Hepatocyte (in vitro differentiated cells): ENCODE results near the gene PDLIM7. TPM values are rescaled to one million over a fixed set of nuclear protein-coding genes. Genes with fewer than 3 reads are reported as not detected.

Source experiments
- DNase-seq: peaks from one replicate; pipeline ENCODE4 v3.0.0-alpha.2; 2016; ENCODE audit warnings: low spot score
- H2AFZ ChIP-seq: fragments of 200-600 bp; sonication (generic); 2 replicates; pipeline ENCODE4 v1.6.0; 2016; ENCODE audit warnings: antibody characterized with exemption, mild to moderate bottlenecking
- H3K27ac ChIP-seq: fragments of 200-600 bp; sonication (generic); 2 replicates; pipeline ENCODE4 v1.5.1; 2016; ENCODE audit warnings: mild to moderate bottlenecking
- H3K27me3 ChIP-seq: fragments of 200-600 bp; sonication (generic); 2 replicates; pipeline ENCODE4 v1.6.1; 2016
- H3K36me3 ChIP-seq: fragments of 200-600 bp; sonication (generic); replicated peaks from 2 replicates; pipeline ENCODE4 v1.5.1; 2016; ENCODE audit warnings: low read depth; ENCODE audit not compliant: insufficient read depth
- H3K4me1 ChIP-seq: fragments of 200-600 bp; sonication (generic); 2 replicates; pipeline ENCODE4 v1.5.1; 2016; ENCODE audit warnings: mild to moderate bottlenecking, moderate library complexity; ENCODE audit not compliant: insufficient read depth
- H3K4me2 ChIP-seq: fragments of 200-600 bp; sonication (generic); 2 replicates; pipeline ENCODE4 v1.6.0; 2016
- H3K4me3 ChIP-seq: fragments of 200-600 bp; sonication (generic); 2 replicates; pipeline ENCODE4 v1.5.1; 2016; ENCODE audit warnings: mild to moderate bottlenecking
- H3K79me2 ChIP-seq: fragments of 200-600 bp; sonication (generic); 2 replicates; pipeline ENCODE4 v1.6.0; 2017; ENCODE audit warnings: mild to moderate bottlenecking
- H3K9me2 ChIP-seq: fragments of 200-600 bp; sonication (generic); replicated peaks from 2 replicates; pipeline ENCODE4 v1.6.0; 2017; ENCODE audit warnings: mild to moderate bottlenecking; ENCODE audit not compliant: insufficient read depth
- H3K9me3 ChIP-seq: fragments of 200-600 bp; sonication (generic); 2 replicates; pipeline ENCODE4 v1.5.1; 2016; ENCODE audit warnings: low read depth, mild to moderate bottlenecking
- H4K20me1 ChIP-seq: fragments of 200-600 bp; sonication (generic); 2 replicates; pipeline ENCODE4 v1.6.0; 2016; ENCODE audit warnings: mild to moderate bottlenecking; ENCODE audit not compliant: insufficient read depth, poor library complexity, severe bottlenecking
- EZH2 ChIP-seq: fragments of 200-600 bp; sonication (generic); IDR thresholded peaks from 2 replicates; pipeline ENCODE4 v1.6.1; 2016; ENCODE audit warnings: antibody characterized with exemption, mild to moderate bottlenecking, borderline replicate concordance
- EZH2phosphoT487 ChIP-seq: fragments of 200-600 bp; sonication (generic); IDR thresholded peaks from one replicate; pipeline ENCODE4 v1.6.1; 2018; ENCODE audit warnings: antibody characterized with exemption, mild to moderate bottlenecking, low read depth, moderate library complexity; ENCODE audit not compliant: unreplicated experiment, severe bottlenecking
- WGBS: methylation state at CpG from one replicate; pipeline ENCODE4 v1.1.6; 2016; ENCODE audit warnings: low lambda C conversion rate; ENCODE audit errors: missing lambda C conversion rate; 5-methylcytosine and 5-hydroxymethylcytosine counted together
- polyA plus RNA-seq: library from polyadenylated mRNA; unstranded; fragments of >200 nt; fragmentation: Nextera tagmentation; extraction: Ambion mirVana; gene quantifications from 2 replicates; pipeline ENCODE4 v1.2.1, GENCODE V29; 2016
- total RNA-seq: library from RNA; depleted of rRNA; stranded (reverse); fragments of >200 nt; gene quantifications from 2 replicates; pipeline ENCODE4 v1.2.3, GENCODE V29; 2014
- TF ChIP-seq, protein P1 (sequence below): fragments of 200-600 bp; sonication (generic); IDR thresholded peaks from 2 replicates; pipeline ENCODE4 v1.5.1; 2016; ENCODE audit warnings: antibody characterized with exemption, mild to moderate bottlenecking; ENCODE audit not compliant: poor library complexity

PDLIM7 gene
- total and polyA plus RNA-seq, 2 experiments from 2014 or later: 57.1 to 143 TPM

DNA sequence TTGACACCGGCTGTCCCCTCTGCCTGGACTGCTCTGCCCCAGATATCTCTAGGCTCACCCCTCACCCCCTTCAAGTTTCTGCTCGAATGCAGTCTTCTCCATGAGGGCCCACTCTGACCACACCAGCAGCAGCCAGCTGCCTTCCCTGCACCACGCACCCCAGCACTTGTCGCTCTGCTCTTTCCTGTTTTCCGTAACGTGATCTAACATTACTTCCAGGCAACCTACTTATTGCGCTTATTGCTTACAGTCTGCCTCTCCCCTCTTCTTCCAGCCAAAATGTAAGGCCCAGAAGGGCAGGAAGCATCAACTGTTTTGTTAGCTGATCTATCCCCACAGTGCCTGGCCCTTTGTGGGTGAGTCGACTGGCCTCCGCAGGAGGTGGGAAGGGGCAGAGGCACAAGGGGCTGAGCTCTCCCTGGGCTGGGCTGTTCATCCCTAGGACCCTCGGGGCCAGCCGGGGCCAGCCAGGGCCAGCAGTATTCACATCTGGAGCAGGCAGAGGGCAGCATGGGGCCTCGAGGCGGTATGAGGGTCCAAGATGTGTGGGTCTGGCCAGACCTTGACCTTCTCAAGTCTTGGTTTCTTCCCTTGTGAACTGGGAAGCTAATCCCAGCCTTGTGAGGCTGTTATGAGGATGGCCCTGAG lies 12.4 kb downstream of the PDLIM7 start:
- TF ChIP-seq, protein P1, sequence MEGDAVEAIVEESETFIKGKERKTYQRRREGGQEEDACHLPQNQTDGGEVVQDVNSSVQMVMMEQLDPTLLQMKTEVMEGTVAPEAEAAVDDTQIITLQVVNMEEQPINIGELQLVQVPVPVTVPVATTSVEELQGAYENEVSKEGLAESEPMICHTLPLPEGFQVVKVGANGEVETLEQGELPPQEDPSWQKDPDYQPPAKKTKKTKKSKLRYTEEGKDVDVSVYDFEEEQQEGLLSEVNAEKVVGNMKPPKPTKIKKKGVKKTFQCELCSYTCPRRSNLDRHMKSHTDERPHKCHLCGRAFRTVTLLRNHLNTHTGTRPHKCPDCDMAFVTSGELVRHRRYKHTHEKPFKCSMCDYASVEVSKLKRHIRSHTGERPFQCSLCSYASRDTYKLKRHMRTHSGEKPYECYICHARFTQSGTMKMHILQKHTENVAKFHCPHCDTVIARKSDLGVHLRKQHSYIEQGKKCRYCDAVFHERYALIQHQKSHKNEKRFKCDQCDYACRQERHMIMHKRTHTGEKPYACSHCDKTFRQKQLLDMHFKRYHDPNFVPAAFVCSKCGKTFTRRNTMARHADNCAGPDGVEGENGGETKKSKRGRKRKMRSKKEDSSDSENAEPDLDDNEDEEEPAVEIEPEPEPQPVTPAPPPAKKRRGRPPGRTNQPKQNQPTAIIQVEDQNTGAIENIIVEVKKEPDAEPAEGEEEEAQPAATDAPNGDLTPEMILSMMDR: no peak
- no peak for TF ChIP-seq EZH2
- TF ChIP-seq EZH2phosphoT487: no peak
- Histone ChIP-seq H3K4me2 (no peak overlapping the region), H3K27ac (no peak overlapping the region), H4K20me1 (no peaks in the 10 kb centered on the region), H3K79me2 (no peaks in the 10 kb centered on the region), H3K27me3 (no peaks in the 10 kb centered on the region), H3K4me1 (no peaks in the 10 kb centered on the region), H3K9me2 (no peaks in the 10 kb centered on the region), H3K4me3 (no peak overlapping the region), H3K36me3 (no peaks in the 10 kb centered on the region), H3K9me3 (no peaks in the 10 kb centered on the region), H2AFZ (no peak overlapping the region)
- no peak for DNase-seq
- 83% methylated on average over 13 of the region's 13 CpGs for WGBS

DNA sequence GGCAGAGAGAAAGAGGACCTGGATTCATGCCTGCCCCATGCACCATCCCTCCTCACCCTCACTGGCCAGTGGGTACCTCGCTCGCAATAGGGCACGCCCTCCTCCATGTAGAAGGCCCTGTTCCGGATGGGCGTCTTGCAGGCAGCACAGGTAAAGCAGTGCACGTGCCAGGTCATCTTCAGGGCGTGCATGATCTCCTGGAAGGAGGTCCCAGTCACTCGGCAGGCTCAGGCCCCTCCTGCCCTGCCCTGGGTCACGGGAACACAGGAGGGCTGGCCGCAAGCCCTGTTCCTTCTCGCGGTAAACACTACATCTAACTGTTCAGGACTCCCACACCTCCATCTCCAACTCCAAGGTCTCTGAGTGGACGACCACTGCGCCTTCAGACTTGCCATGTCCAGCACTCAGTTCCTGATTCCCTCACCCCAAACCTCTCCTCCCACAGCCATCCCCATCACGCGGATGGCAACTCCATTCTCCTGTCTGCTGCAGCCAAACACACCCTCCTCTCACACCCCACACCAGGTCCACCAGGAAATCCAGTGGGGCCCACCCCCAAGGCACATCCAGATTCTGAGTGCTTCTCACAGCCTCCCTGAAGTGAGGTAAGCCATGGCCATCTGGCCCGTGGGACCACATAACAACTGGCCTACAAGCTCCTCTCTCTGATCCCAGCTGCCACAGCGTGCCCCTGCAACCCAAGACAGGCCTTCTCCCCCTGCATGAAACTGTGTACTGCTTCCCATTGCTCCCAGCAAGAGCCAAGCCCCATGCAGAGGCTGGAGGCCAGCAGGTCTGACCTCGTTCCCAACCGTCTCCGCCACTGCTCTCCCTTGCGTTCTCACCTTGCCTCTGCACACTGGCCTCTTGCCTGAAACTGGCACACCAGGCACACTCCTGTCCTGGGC lies 13.2 kb downstream of the PDLIM7 start:
- H3K4me1 ChIP-seq: no peaks in the 10 kb centered on the region
- no peaks in the 10 kb centered on the region for H3K9me3 ChIP-seq
- WGBS: 93% methylated on average over 22 of the region's 22 CpGs
- no peak overlapping the region for H3K4me2 ChIP-seq
- H4K20me1 ChIP-seq: no peaks in the 10 kb centered on the region
- H2AFZ ChIP-seq: no peak overlapping the region
- H3K79me2 ChIP-seq: no peaks in the 10 kb centered on the region
- no peaks in the 10 kb centered on the region for H3K9me2 ChIP-seq
- TF ChIP-seq, protein P1: no peak
- no peak for TF ChIP-seq EZH2
- TF ChIP-seq EZH2phosphoT487: no peak
- H3K4me3 ChIP-seq: no peak overlapping the region
- no peaks in the 10 kb centered on the region for H3K27me3 ChIP-seq
- H3K36me3 ChIP-seq: no peaks in the 10 kb centered on the region
- no peak overlapping the region for H3K27ac ChIP-seq
- DNase-seq: no peak

DNA sequence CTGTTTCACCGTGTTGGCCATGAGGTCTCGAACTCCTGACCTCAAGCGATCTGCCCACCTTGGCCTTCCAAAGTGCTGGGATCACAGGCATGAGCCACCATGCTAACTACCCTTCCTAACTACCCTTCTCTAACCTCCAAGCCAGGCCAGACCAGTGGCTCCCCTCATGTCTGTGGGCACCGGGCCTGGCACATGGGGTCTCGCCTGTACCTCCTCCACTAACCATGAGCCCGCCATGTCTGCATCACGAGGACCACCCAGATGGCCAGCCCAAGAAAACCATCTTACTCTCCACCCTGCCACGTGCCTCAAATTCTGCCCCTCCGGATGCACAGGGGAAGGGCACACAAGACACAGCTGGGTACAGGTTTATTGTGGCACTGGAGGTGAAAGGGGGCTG lies 14.4 kb downstream of the PDLIM7 start:
- no peak for DNase-seq
- H3K9me2 ChIP-seq: no peaks in the 10 kb centered on the region
- H4K20me1 ChIP-seq: no peaks in the 10 kb centered on the region
- 98% methylated on average over 9 of the region's 9 CpGs for WGBS
- H3K4me3 ChIP-seq: no peak overlapping the region
- H3K9me3 ChIP-seq: no peaks in the 10 kb centered on the region
- H3K27ac ChIP-seq: no peak overlapping the region
- no peaks in the 10 kb centered on the region for H3K36me3 ChIP-seq
- peaks cover 6% of the 10 kb centered on the region for H3K4me1 ChIP-seq
- no peaks in the 10 kb centered on the region for H3K27me3 ChIP-seq
- H2AFZ ChIP-seq: no peak overlapping the region
- TF ChIP-seq, protein P1: no peak
- TF ChIP-seq EZH2phosphoT487 (no peak), EZH2 (no peak)
- no peak overlapping the region for H3K4me2 ChIP-seq
- H3K79me2 ChIP-seq: no peaks in the 10 kb centered on the region
